ENCODE results near the gene NTM.

GRCh38 chr11:132054822-132055221, 684.4 kb downstream of the NTM start:
- TF ChIP-seq CTCF (IDR thresholded peaks at IDR 0.05 in 2 of 3, conservative IDR thresholded peaks at IDR 0.05 in 1 of 3; ENCODE audit: borderline replicate concordance in 1 of 3, insufficient read depth in 1 of 3, low read depth in 2 of 3, low read length in 2 of 3) (no peak), REST (IDR thresholded peaks at IDR 0.05; ENCODE audit: low read depth) (no peak), JUND (IDR thresholded peaks at IDR 0.05) (no peak), CEBPB (IDR thresholded peaks at IDR 0.05; ENCODE audit: low read depth) (no peak), EZH2phosphoT487 (IDR thresholded peaks at IDR 0.05; ENCODE audit: borderline replicate concordance) (no peak), ELF1 (IDR thresholded peaks at IDR 0.05; ENCODE audit: borderline replicate concordance, low read depth) (no peak), POLR2A (IDR thresholded peaks at IDR 0.05; ENCODE audit: borderline replicate concordance, extremely low read depth, insufficient read depth, insufficient read length) (no peak), POLR2AphosphoS5 (IDR thresholded peaks at IDR 0.05; ENCODE audit: low read depth, low read length) (no peak), SP1 (IDR thresholded peaks at IDR 0.05; ENCODE audit: low read depth) (no peak), ZNF274 (IDR thresholded peaks at IDR 0.05; ENCODE audit: low read depth, low read length) (no peak), EZH2 (IDR thresholded peaks at IDR 0.05) (no peak), SRF (IDR thresholded peaks at IDR 0.05; ENCODE audit: low read depth) (no peak), TCF7L2 (IDR thresholded peaks at IDR 0.05; ENCODE audit: borderline replicate concordance, extremely low read depth, insufficient read depth, insufficient read length) (no peak), SIN3A (IDR thresholded peaks at IDR 0.05; ENCODE audit: low read depth) (no peak)

Measured in HCT116 (cell line).